Measurements from ENCODE around the gene CHIT1. TPM values are rescaled to one million over a fixed set of nuclear protein-coding genes. Genes with fewer than 3 reads are reported as not detected.

CHIT1 gene
- total RNA-seq, 1 experiment from 2014 or later, result not detected

GRCh38 chr1:203185585-203185984 lies 43.9 kb downstream of the CHIT1 start:
- in situ Hi-C loops (cut with HindIII; ENCODE audit: low pct_unique_long_range_greater_than_20kb, low sequenced_read_pairs), result no loop called here
- no peak for DNase-seq (ENCODE audit: low read depth)

GRCh38 chr1:203185061-203185461 lies 44.4 kb downstream of the CHIT1 start:
- in situ Hi-C loops (cut with HindIII; ENCODE audit: low pct_unique_long_range_greater_than_20kb, low sequenced_read_pairs), result no loop called here

GRCh38 chr1:203184467-203184866 lies 45.0 kb downstream of the CHIT1 start:
- no peak for DNase-seq (ENCODE audit: low read depth)
- in situ Hi-C loops (cut with HindIII; ENCODE audit: low pct_unique_long_range_greater_than_20kb, low sequenced_read_pairs), result no loop called here

More at GRCh38 chr1:203185061-203185461, 44.4 kb downstream of the CHIT1 start:
- DNase-seq (ENCODE audit: low read depth), result no peak

- in situ Hi-C loops (cut with HindIII; ENCODE audit: low pct_unique_long_range_greater_than_20kb, low sequenced_read_pairs), result no loop called here
- no peak for DNase-seq (ENCODE audit: low read depth)
These were observed 45.6 kb downstream of the CHIT1 start for GRCh38 chr1:203183828-203184227.

- in situ Hi-C loops (cut with HindIII; ENCODE audit: low pct_unique_long_range_greater_than_20kb, low sequenced_read_pairs), result no loop called here
These were observed 47.0 kb downstream of the CHIT1 start for GRCh38 chr1:203182387-203182953.

GRCh38 chr1:203181586-203182386 lies 47.7 kb downstream of the CHIT1 start:
- in situ Hi-C loops (cut with HindIII; ENCODE audit: low pct_unique_long_range_greater_than_20kb, low sequenced_read_pairs), result no loop called here
- DNase-seq (ENCODE audit: low read depth), result no peak

More at GRCh38 chr1:203182387-203182953, 47.0 kb downstream of the CHIT1 start:
- no peak for DNase-seq (ENCODE audit: low read depth)

- in situ Hi-C loops (cut with HindIII; ENCODE audit: low pct_unique_long_range_greater_than_20kb, low sequenced_read_pairs), result no loop called here
These were observed 48.7 kb downstream of the CHIT1 start for GRCh38 chr1:203180611-203181330.

GRCh38 chr1:203179667-203180005 lies 49.8 kb downstream of the CHIT1 start:
- no peak for DNase-seq (ENCODE audit: low read depth)
- in situ Hi-C loops (cut with HindIII; ENCODE audit: low pct_unique_long_range_greater_than_20kb, low sequenced_read_pairs), result no loop called here

More at GRCh38 chr1:203180611-203181330, 48.7 kb downstream of the CHIT1 start:
- DNase-seq (ENCODE audit: low read depth), result no peak

- no peak for DNase-seq (ENCODE audit: low read depth)
- in situ Hi-C loops (cut with HindIII; ENCODE audit: low pct_unique_long_range_greater_than_20kb, low sequenced_read_pairs), result no loop called here
These were observed 50.4 kb downstream of the CHIT1 start for GRCh38 chr1:203178821-203179666.

- in situ Hi-C loops (cut with HindIII; ENCODE audit: low pct_unique_long_range_greater_than_20kb, low sequenced_read_pairs), result no loop called here
- DNase-seq (ENCODE audit: low read depth), result no peak
These were observed 51.4 kb downstream of the CHIT1 start for GRCh38 chr1:203178083-203178482.

- peak; percentile 39 for DNase-seq (ENCODE audit: low read depth)
- in situ Hi-C loops (cut with HindIII; ENCODE audit: low pct_unique_long_range_greater_than_20kb, low sequenced_read_pairs), result no loop called here
These were observed 51.9 kb downstream of the CHIT1 start for GRCh38 chr1:203177470-203178039.

GRCh38 chr1:203177036-203177405 lies 52.5 kb downstream of the CHIT1 start:
- DNase-seq (ENCODE audit: low read depth), result no peak
- in situ Hi-C loops (cut with HindIII; ENCODE audit: low pct_unique_long_range_greater_than_20kb, low sequenced_read_pairs), result no loop called here

- in situ Hi-C loops (cut with HindIII; ENCODE audit: low pct_unique_long_range_greater_than_20kb, low sequenced_read_pairs), result no loop called here
- no peak for DNase-seq (ENCODE audit: low read depth)
These were observed 53.0 kb downstream of the CHIT1 start for GRCh38 chr1:203176273-203177035.

GRCh38 chr1:203175827-203176241 lies 53.6 kb downstream of the CHIT1 start:
- in situ Hi-C loops (cut with HindIII; ENCODE audit: low pct_unique_long_range_greater_than_20kb, low sequenced_read_pairs), result no loop called here
- no peak for DNase-seq (ENCODE audit: low read depth)

GRCh38 chr1:203175237-203175826 lies 54.1 kb downstream of the CHIT1 start, which contains the start of gene MYBPH:
TSS of gene MYBPH (minus strand) at chr1:203175826. CDS start at chr1:203175755, 71 bp downstream.
- in situ Hi-C loops (cut with HindIII; ENCODE audit: low pct_unique_long_range_greater_than_20kb, low sequenced_read_pairs), result no loop called here
- no peak for DNase-seq (ENCODE audit: low read depth)

- in situ Hi-C loops (cut with HindIII; ENCODE audit: low pct_unique_long_range_greater_than_20kb, low sequenced_read_pairs), result no loop called here
- no peak for DNase-seq (ENCODE audit: low read depth)
These were observed 55.0 kb downstream of the CHIT1 start for GRCh38 chr1:203174324-203174985.
